KG1 (cell line): ENCODE measurements around the gene UFL1.
"Not testable (repeated sequence)": the region's sequence is repeated elsewhere in the genome, so short reads cannot be mapped to it uniquely, and the experiment has no call there.

Experiments
- DNase-seq: peaks from one replicate; lab custom pipeline; 2025; lab: John Stamatoyannopoulos, UW

Gene UFL1

DNA sequence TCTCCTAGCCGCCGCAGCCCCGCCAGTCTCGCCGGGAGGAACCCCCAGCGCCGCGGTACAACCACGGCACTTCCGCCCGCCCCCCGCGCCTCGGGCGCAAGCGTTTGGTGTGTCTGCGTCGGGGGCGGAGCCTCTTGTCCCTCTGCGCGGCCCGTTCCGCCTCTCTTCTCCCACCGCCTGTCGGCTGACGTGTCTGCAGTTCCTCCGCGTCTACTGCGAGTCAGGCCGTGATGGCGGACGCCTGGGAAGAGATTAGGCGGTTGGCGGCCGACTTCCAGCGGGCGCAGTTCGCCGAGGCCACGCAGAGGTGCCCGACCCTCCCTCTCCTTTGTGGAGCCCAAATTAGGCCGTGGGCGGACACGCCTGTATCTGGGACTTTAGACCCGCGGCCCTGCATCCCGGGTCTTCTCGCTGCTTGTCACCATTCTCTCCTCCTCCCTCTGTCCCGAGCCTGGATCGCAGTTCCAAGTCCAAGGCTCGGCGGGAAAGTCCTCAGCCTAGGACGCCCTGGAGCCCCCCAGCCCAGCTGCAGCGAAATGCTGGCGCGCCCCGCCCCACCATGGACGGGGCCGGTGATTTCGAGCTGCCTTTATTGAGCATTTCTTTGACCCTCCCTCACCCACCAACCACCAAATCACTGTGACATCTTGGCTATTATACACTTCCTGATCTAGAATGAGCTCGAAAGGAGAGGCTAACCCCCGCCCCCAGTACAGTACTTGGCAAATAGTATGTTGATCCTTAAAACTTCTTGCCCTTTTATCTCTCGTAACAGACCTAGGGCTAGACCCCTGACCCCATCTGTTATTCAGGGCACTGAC is at the start of gene UFL1:
Gene UFL1 (plus strand): TSS at position 163 of the 821 bp plus-strand sequence. CDS start 68 bp downstream, at position 231.
- DNase-seq: peak; percentile 78

DNA sequence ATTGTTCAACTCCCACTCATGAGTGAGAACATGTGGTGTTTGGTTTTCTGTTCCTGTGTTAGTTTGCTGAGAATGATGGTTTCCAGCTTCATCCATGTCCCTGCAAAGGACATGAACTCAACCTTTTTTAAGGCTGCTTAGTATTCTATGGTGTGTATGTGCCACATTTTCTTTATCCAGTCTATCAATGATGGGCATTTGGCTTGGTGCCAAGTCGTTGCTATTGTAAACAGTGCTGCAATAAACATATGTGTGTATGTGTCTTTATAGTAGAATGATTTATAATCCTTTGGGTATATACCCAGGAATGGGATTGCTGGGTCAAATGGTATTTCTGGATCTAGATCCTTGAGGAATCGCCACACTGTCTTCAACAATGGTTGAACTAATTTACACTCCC is 49.3 kb upstream of the UFL1 start:
- not testable (repeated sequence) for DNase-seq

GRCh38 chr6:96478695-96479094 is 42.9 kb upstream of the UFL1 start:
- DNase-seq: no peak

- DNase-seq: no peak
Observed at GRCh38 chr6:96491926-96492325, 29.7 kb upstream of the UFL1 start.

- DNase-seq: no peak
Observed at GRCh38 chr6:96499781-96500180, 21.8 kb upstream of the UFL1 start.

GRCh38 chr6:96502915-96503314 is 18.7 kb upstream of the UFL1 start:
- DNase-seq: no peak

DNA sequence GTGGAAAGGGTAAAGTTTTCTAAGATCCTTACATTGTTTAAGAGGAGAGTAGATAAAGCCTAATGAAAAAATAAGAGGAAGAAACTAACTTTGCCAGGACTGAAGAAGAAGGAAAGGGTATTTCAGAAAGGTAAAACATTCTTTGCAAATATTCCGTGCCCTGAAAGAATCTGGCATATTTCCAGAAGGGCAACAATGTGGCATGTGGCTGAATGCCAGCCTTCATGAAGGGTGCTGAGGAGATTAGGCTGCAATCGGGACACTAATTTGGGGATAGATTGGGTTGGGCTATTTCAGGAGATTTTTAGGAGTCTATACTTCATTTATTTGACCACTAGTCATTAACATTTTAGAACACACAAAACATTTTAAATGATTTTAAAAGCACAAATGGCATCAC is 16.2 kb upstream of the UFL1 start:
- no peak for DNase-seq

GRCh38 chr6:96509281-96509680 is 12.3 kb upstream of the UFL1 start:
- DNase-seq: no peak

GRCh38 chr6:96520171-96521115 is 1.2 kb upstream of the UFL1 start:
- DNase-seq: peak; percentile 9

DNA sequence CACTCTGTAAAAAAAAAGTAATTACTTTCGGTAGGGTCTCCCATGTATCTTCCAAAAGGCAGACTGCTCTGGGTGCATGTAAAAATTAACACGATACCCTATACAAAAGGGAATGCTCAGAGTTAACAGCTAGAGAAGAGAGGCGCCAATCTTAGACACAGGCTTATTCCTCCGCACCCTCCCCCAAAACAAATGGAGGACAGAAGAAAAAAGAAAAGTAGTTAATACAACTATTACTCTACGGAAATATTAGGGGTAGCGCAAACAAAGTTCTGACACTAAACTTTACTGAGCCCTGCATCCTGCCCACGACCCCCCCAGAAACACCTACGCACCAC is 331 bp upstream of the UFL1 start:
- no peak for DNase-seq

DNA sequence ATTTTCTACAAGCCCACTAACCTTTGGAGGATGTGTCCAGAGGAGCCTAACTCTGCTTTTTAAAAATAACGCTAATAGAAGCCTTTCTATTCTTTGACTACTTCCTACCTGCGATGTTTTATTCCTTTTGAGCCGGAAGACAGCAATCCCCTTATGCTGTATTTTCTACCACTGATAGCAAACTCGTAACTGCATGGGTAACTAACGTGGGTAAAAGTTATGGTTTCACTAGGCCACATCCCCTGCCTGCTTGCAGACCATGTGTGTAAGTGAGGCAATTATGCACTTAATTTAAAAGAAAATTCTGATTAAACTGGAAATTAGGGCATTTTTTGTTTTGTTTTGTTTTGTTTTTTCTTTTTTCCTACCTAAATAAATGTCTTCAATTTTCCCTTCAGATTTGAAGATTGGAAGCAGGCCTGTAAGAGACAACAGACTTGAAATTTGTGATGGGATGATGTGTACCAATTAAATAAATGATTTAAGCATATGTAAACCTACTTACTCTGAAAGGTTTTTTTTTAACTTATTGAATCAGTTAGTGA is 931 bp downstream of the UFL1 start:
- DNase-seq: no peak

- no peak for DNase-seq
Observed at GRCh38 chr6:96528193-96528592, 6.6 kb downstream of the UFL1 start.

DNA sequence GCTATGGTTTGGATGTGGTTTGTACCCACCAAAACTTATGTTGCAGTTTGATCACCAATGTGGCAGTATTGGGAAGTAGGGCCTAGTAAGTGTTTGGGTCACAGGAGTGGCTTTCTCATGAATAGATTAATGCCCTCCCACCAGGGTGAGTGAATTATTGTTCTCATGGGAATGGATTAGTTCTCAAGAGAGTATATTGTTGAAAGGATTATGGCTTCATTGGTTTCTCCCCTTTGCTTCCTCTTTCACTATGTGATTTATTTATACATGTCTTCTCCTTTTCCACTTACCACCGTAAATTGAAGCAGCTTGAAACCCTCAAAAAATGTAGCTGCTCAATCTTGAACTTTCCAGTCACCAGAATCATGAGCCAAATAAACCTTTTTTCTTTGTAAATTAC is 10.8 kb downstream of the UFL1 start:
- DNase-seq: no peak

DNA sequence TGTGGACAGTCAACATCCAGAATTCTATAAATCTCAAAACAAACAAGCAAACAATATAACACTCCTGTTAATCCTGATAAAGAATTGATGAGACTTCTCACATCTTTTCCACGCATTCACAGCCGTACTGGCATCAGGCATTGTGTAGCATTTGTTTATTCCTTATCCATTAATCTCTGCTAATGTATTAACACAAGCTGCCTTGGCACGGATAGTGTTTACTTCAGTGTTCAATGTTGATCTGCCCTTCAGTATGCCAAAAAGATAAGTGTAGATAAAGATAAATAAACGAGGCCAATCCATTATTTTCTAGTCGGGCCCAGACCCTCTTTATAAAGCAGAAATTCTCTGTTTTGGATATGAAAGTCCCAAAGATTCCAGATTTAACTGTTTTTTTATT is 16.1 kb downstream of the UFL1 start:
- no peak for DNase-seq

DNA sequence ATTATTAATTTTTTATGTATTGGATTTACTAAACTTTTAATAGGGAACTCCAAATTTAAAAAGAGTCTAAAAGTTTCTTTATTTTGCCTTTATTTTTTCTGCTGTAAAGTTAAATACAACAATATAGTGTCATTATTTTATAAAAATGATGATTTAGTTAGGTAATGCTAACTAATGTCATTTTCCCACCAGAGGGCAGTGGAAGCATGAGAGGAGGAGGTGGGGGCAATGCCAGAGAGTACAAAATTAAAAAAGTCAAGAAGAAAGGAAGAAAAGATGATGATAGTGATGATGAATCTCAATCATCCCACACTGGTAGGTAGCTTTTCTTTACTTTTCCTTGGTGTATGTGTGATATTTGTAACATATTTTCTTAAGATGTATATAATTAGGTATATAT is 21.1 kb downstream of the UFL1 start:
- no peak for DNase-seq

DNA sequence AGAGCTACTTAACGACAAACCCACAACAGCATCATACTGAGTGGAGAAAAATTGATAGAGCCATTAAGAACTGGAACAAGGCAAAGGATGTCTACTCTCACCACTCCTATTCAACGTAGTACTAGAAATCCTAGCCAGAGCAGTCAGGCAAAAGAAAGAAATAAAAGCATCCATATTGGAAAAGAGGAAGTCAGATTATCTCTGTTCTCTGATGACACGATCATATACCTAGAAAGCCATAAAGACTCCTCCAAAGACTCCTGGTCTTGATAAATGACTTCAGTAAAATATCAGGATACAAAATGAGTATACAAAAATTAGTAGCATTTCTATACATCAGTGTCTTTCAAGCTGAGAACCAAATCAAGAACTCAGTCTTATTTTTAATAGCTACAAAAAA is 24.3 kb downstream of the UFL1 start:
- DNase-seq: no peak

GRCh38 chr6:96547654-96548053 is 26.0 kb downstream of the UFL1 start:
- DNase-seq: no peak

DNA sequence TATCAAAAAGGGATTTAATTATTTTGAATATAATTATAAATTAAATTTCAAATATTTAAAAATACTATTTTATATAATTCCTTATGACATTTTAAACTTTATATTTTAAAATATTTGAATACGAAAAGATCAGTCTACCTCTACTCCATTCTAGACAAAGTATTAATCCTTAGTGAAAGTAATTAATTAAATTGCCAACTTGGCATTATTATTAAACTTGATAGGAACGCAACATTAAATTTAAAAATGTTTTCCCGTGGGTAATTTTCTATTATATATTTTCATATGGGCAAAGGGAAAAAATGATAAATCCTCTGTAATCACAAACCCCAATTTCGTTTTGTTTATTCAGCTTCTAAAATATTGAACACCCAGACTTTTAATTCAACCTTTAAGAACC is 33.0 kb downstream of the UFL1 start:
- DNase-seq: no peak

DNA sequence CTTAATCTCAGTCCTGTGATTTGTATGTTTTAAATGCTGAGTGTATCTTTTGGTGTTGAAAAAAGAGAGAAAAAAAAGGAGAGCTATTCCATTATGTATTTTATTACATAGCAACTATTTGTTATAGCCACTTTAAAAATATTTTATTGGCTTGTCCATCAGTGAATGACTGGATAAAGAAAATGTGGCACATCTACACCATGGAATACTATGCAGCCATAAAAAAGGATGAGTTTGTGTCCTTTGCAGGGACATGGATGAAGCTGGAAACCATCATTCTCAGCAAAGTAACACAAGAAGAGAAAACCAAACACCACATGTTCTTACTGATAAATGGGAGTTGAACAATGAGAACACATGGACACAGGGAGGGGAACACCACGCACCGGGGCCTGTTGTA is 38.1 kb downstream of the UFL1 start:
- DNase-seq: not testable (repeated sequence)

- DNase-seq: no peak
Observed at GRCh38 chr6:96562886-96563285, 41.3 kb downstream of the UFL1 start, which contains the start of gene FHL5. Gene FHL5 (plus strand): TSS chr6:96563128. CDS start chr6:96603614, 40,486 bp downstream.

- no peak for DNase-seq
Observed at GRCh38 chr6:96563853-96564252, 42.2 kb downstream of the UFL1 start.

DNA sequence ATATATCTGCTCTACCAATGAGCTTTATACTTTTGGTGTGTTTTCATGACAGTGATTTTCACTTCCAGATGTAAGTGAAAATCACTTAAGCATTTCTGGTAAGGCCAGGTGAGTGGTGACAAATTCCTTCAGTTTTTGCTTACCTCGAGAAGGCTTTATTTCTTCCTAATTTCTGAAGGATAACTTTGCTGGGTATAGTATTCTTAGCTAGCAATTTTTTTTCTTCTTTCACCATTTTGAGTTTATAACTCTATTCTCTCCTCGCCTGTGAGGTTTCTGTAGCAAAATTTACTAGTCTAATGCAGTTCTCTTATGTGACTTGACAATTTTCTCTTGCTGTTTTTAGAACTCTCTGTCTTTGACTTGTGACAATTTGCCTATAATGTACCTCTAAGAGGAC is 48.4 kb downstream of the UFL1 start:
- DNase-seq: no peak

- DNase-seq: no peak
Observed at GRCh38 chr6:96571551-96571950, 49.9 kb downstream of the UFL1 start.
